Colonic mucosa (tissue), 4 donors: ENCODE data around the gene CREB5. TPM values are rescaled to one million over a fixed set of nuclear protein-coding genes. Genes with fewer than 3 reads are reported as not detected.

Experiments
- DNase-seq: peaks from one replicate; pipeline ENCODE4 v3.0.0-alpha.2; 2020
- H3K27ac ChIP-seq: fragments of 200-600 bp; one replicate; pipeline ENCODE4 v1.8.0; 2021
- H3K27me3 ChIP-seq: fragments of 200-600 bp; one replicate; pipeline ENCODE4 v1.8.0; 2021
- H3K36me3 ChIP-seq: fragments of 200-600 bp; one replicate; pipeline ENCODE4 v1.8.0; 2021
- H3K4me1 ChIP-seq: fragments of 200-600 bp; one replicate; pipeline ENCODE4 v1.8.0; 2021; ENCODE audit warnings: mild to moderate bottlenecking
- H3K4me3 ChIP-seq: fragments of 200-600 bp; one replicate; pipeline ENCODE4 v1.8.0; 2021
- H3K9ac ChIP-seq, 2 donors: one replicate each; pipeline ENCODE4 v1.7.0; 2013; ENCODE audit warnings: control low read depth in 2 of 2, low read depth in 2 of 2, low read length in 2 of 2
- H3K9me3 ChIP-seq: fragments of 200-600 bp; one replicate; pipeline ENCODE4 v1.8.0; 2021
- intact Hi-C: fragments of 100-400 bp; cut with DNase I; formaldehyde crosslinking; loops from one replicate; pipeline ENCODE4 v1.14.1; 2022
- total RNA-seq, 2 donors: library from RNA; stranded (reverse); fragmentation: NEBNext Ultra II Directional in 1 of 2; extraction: Animal tissue kit (Norgen Biotek cat#: 25700) in 1 of 2; gene quantifications; one replicate each; pipeline ENCODE4 v1.2.1, GENCODE V29; 2021
- TF ChIP-seq, protein P1 (sequence below): fragments of 200-600 bp; IDR thresholded peaks from one replicate; pipeline ENCODE4 v1.8.0; 2022; ENCODE audit warnings: antibody characterized with exemption, mild to moderate bottlenecking
- donor health status: healthy.
- donor health status: DM: no; HTN: no; CAD: no.
- donor health status: DM: no; HTN: no; CAD: no.

The CREB5 gene
- total RNA-seq, 2 donors from 2014 or later, result 0.54 to 3.6 TPM

DNA sequence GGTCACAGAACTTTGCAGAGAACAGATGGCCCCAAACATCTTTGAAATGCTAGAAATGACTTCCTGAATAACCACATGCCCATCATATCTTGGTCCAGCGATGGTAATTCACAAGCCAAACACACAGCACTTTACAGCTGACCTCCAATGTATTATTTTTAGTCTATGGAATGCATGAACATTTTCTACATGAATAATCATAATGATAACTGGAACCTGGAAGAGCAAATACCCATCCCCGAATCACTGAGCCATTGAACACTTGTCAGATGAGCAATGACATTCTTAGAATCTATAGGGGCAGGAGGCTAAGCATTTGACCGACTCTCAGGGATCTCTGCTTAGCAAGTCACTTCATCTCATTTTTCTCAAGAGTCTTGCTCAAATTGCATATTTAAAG lies 167.3 kb downstream of the CREB5 start:
- Histone ChIP-seq H3K4me3 (no peak overlapping the region), H3K27me3 (no peaks in the 10 kb centered on the region), H3K9ac (no peak overlapping the region), H3K9me3 (no peaks in the 10 kb centered on the region), H3K36me3 (no peaks in the 10 kb centered on the region), H3K4me1 (no peaks in the 10 kb centered on the region), H3K27ac (no peak overlapping the region)
- no peak for DNase-seq
- TF ChIP-seq, protein P1, sequence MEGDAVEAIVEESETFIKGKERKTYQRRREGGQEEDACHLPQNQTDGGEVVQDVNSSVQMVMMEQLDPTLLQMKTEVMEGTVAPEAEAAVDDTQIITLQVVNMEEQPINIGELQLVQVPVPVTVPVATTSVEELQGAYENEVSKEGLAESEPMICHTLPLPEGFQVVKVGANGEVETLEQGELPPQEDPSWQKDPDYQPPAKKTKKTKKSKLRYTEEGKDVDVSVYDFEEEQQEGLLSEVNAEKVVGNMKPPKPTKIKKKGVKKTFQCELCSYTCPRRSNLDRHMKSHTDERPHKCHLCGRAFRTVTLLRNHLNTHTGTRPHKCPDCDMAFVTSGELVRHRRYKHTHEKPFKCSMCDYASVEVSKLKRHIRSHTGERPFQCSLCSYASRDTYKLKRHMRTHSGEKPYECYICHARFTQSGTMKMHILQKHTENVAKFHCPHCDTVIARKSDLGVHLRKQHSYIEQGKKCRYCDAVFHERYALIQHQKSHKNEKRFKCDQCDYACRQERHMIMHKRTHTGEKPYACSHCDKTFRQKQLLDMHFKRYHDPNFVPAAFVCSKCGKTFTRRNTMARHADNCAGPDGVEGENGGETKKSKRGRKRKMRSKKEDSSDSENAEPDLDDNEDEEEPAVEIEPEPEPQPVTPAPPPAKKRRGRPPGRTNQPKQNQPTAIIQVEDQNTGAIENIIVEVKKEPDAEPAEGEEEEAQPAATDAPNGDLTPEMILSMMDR, result no peak
- intact Hi-C loops, result no loop called here

DNA sequence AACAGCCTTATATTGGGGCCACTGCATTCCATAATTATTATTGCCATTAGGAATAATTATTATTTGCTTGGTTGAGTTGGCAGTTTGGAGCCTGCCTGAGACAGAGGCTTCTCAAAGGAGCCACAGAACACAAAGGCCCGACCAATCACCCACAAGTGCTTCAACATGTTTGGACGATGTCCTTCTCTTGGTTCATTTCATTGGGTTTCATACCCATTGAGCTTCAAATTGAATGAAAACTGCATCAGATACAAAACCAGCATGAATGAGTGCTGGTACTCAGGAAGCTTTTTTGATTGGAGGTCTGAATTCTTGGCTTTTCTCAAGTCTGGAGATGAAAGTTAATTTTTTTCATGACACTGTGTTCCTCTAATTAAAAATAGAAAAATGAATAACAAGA lies 168.3 kb downstream of the CREB5 start:
- no peak for DNase-seq
- Histone ChIP-seq H3K36me3 (no peaks in the 10 kb centered on the region), H3K27ac (no peak overlapping the region), H3K4me3 (no peak overlapping the region), H3K4me1 (no peaks in the 10 kb centered on the region), H3K9me3 (no peaks in the 10 kb centered on the region), H3K27me3 (no peaks in the 10 kb centered on the region), H3K9ac (no peak overlapping the region)
- TF ChIP-seq, protein P1, result no peak
- intact Hi-C loops, result no loop called here

DNA sequence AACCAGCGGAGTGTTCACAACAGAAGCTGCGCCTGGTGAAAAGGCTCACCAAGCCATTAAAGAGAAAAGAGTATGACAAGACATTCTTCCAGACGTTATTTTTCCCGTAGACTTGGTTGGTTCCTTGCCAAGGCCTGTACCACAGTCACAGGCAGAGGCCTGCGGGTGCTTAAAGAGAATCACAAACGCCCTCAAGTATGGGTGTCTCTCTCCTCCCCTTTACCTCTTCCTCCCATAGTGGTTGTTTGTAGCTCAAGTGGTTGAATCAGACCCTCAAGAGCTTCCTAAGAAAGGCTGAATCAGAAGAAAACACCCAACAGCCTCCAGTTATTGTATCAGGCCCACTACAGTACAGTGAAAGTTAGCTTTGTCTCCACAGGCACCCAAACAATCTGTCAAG lies 169.0 kb downstream of the CREB5 start:
- Histone ChIP-seq H3K27ac (no peak overlapping the region), H3K27me3 (no peaks in the 10 kb centered on the region), H3K4me1 (no peaks in the 10 kb centered on the region), H3K36me3 (no peaks in the 10 kb centered on the region), H3K9me3 (no peaks in the 10 kb centered on the region), H3K4me3 (no peak overlapping the region), H3K9ac (no peak overlapping the region)
- no peak for DNase-seq
- TF ChIP-seq, protein P1, result no peak
- intact Hi-C loops, result no loop called here

DNA sequence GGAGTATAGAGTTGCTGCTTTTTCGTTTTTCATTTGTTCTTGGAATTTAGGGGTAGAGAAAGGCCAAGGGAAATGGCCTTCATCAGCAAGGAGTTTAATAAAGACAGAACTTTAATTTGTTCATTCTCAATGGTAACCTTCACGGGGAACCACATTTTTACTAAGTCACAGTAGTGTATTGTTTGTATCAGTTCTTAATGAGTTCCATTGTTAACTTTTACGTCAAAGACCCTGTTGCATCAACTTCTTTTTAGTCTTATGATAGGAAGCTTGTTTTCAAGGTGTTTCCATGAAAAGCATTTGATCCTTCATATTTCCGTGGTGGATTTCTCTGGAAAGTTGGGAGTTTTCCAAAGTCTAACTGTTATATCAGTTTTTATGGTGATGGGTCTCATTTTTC lies 169.9 kb downstream of the CREB5 start:
- TF ChIP-seq, protein P1, result no peak
- Histone ChIP-seq H3K4me3 (no peak overlapping the region), H3K9ac (no peak overlapping the region), H3K27me3 (peaks cover 3% of the 10 kb centered on the region), H3K4me1 (no peaks in the 10 kb centered on the region), H3K27ac (no peak overlapping the region), H3K36me3 (no peaks in the 10 kb centered on the region), H3K9me3 (no peaks in the 10 kb centered on the region)
- no peak for DNase-seq
- intact Hi-C loops, result no loop called here

DNA sequence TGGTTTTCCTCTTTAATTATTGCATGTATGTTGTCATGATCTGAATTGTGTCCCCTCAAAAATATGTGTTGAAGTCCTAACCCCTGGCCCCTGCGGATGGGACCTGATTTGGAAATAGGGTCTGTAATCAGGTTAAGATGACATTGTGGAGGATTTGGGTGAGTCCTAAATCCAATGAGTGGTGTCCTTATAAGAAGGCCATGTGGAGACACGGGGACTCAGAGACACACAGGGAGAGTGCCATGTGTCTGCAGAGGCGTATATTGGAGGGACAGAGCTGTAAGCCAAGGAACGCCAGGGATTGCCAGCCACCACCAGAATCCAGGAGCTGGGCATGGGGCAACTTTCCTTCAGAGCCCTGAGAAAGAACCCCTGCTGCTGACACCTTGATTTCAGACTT lies 171.9 kb downstream of the CREB5 start:
- no peaks in the 10 kb centered on the region for H3K9me3 ChIP-seq
- H3K27me3 ChIP-seq, result peaks cover 3% of the 10 kb centered on the region
- DNase-seq, result no peak
- H3K27ac ChIP-seq, result no peak overlapping the region
- H3K36me3 ChIP-seq, result no peaks in the 10 kb centered on the region
- no peak overlapping the region for H3K9ac ChIP-seq
- intact Hi-C loops, result no loop called here
- no peak overlapping the region for H3K4me3 ChIP-seq
- H3K4me1 ChIP-seq, result no peaks in the 10 kb centered on the region
- TF ChIP-seq, protein P1, result no peak

DNA sequence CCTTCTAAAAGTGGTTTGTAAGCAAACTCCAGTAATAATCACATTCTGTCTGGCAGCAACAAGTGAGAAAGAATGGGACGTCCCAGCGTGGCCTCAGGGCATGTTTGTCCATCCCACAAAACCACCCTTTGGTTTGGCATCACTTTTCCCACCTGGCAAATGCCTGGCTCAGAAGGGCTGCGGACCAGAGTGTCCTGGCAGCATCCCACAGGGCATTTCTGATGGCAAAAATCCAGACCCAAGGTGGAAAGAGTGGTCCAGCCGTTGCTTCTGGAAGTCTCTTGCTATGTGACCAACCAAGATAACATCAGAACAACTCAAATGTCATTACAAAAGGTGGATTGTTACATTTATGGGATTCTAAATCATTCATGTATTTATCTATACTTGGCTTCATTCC lies 174.4 kb downstream of the CREB5 start:
- H3K36me3 ChIP-seq, result no peaks in the 10 kb centered on the region
- DNase-seq, result no peak
- no peak overlapping the region for H3K9ac ChIP-seq
- no peak overlapping the region for H3K4me3 ChIP-seq
- no peaks in the 10 kb centered on the region for H3K4me1 ChIP-seq
- no peak overlapping the region for H3K27ac ChIP-seq
- TF ChIP-seq, protein P1, result no peak
- intact Hi-C loops, result no loop called here
- H3K27me3 ChIP-seq, result peaks cover 3% of the 10 kb centered on the region
- no peaks in the 10 kb centered on the region for H3K9me3 ChIP-seq
